Measurements from ENCODE around the gene HRH3. TPM values are rescaled to one million over a fixed set of nuclear protein-coding genes. Genes with fewer than 3 reads are reported as not detected.
A peak's percentile ranks its signal among the peaks of the same experiment; 100 is the strongest.

The HRH3 gene
- total RNA-seq, 1 donor from 2014 or later = not detected

GRCh38 chr20:62222266-62222850 is 2.3 kb upstream of the HRH3 start:
- DNase-seq (no peak), ATAC-seq (ENCODE audit: poor library complexity) (no peak)
- intact Hi-C loops (cut with DNase I) = no loop called here

GRCh38 chr20:62220666-62221568 is 839 bp upstream of the HRH3 start:
- ATAC-seq (ENCODE audit: poor library complexity) = peak; percentile 5
- intact Hi-C loops (cut with DNase I) = no loop called here

GRCh38 chr20:62219101-62219991 is 732 bp downstream of the HRH3 start:
- ATAC-seq (ENCODE audit: poor library complexity) = no peak
- DNase-seq = no peak

More at GRCh38 chr20:62220666-62221568, 839 bp upstream of the HRH3 start:
- DNase-seq = no peak

GRCh38 chr20:62217913-62218773 is 1.9 kb downstream of the HRH3 start:
- intact Hi-C loops (cut with DNase I) = no loop called here
- DNase-seq (no peak), ATAC-seq (ENCODE audit: poor library complexity) (no peak)

More at GRCh38 chr20:62219101-62219991, 732 bp downstream of the HRH3 start:
- intact Hi-C loops (cut with DNase I) = no loop called here

- ATAC-seq (ENCODE audit: poor library complexity) (no peak), DNase-seq (no peak)
- intact Hi-C loops (cut with DNase I) = no loop called here
Observed at GRCh38 chr20:62216636-62217566, 3.2 kb downstream of the HRH3 start.

- ATAC-seq (ENCODE audit: poor library complexity) = no peak
- DNase-seq = no peak
- intact Hi-C loops (cut with DNase I) = no loop called here
Observed at GRCh38 chr20:62215991-62216635, 4.0 kb downstream of the HRH3 start.

- ATAC-seq (ENCODE audit: poor library complexity) = no peak
- no peak for DNase-seq
- intact Hi-C loops (cut with DNase I) = no loop called here
Observed at GRCh38 chr20:62215020-62215990, 4.8 kb downstream of the HRH3 start.

GRCh38 chr20:62214067-62214466 is 6.0 kb downstream of the HRH3 start:
- intact Hi-C loops (cut with DNase I) = no loop called here
- no peak for DNase-seq

GRCh38 chr20:62212299-62212698 is 7.8 kb downstream of the HRH3 start:
- intact Hi-C loops (cut with DNase I) = no loop called here
- DNase-seq = no peak
- ATAC-seq (ENCODE audit: poor library complexity) = no peak

More at GRCh38 chr20:62214067-62214466, 6.0 kb downstream of the HRH3 start:
- no peak for ATAC-seq (ENCODE audit: poor library complexity)

GRCh38 chr20:62211769-62212288 is 8.2 kb downstream of the HRH3 start:
- ATAC-seq (ENCODE audit: poor library complexity) (no peak), DNase-seq (no peak)
- intact Hi-C loops (cut with DNase I) = no loop called here

GRCh38 chr20:62211216-62211615 is 8.9 kb downstream of the HRH3 start:
- ATAC-seq (ENCODE audit: poor library complexity) (no peak), DNase-seq (no peak)
- intact Hi-C loops (cut with DNase I) = no loop called here

GRCh38 chr20:62210496-62210855 is 9.6 kb downstream of the HRH3 start:
- no peak for ATAC-seq (ENCODE audit: poor library complexity)
- no peak for DNase-seq
- intact Hi-C loops (cut with DNase I) = no loop called here

- no peak for ATAC-seq (ENCODE audit: poor library complexity)
- intact Hi-C loops (cut with DNase I) = no loop called here
- DNase-seq = no peak
Observed at GRCh38 chr20:62209850-62210495, 10.1 kb downstream of the HRH3 start.

- intact Hi-C loops (cut with DNase I) = no loop called here
- no peak for DNase-seq
- ATAC-seq (ENCODE audit: poor library complexity) = no peak
Observed at GRCh38 chr20:62208795-62209755, 11.0 kb downstream of the HRH3 start.

Data from Right ventricle myocardium superior (tissue), 1 donor.